Stimulated activated CD4-positive, alpha-beta T cell treated with anti-CD3 and anti-CD28 coated beads, Interleukin-4, amount 100 ng/mL, for 4 hours (primary cell): ENCODE results near the gene TYW1B.
"Not testable (repeated sequence)": the region's sequence is repeated elsewhere in the genome, so short reads cannot be mapped to it uniquely, and the experiment has no call there.

Experiments used
- DNase-seq, 2 experiments: peaks; one replicate each; pipeline ENCODE4 v3.0.0-alpha.2; 2020

TYW1B gene, protein sequence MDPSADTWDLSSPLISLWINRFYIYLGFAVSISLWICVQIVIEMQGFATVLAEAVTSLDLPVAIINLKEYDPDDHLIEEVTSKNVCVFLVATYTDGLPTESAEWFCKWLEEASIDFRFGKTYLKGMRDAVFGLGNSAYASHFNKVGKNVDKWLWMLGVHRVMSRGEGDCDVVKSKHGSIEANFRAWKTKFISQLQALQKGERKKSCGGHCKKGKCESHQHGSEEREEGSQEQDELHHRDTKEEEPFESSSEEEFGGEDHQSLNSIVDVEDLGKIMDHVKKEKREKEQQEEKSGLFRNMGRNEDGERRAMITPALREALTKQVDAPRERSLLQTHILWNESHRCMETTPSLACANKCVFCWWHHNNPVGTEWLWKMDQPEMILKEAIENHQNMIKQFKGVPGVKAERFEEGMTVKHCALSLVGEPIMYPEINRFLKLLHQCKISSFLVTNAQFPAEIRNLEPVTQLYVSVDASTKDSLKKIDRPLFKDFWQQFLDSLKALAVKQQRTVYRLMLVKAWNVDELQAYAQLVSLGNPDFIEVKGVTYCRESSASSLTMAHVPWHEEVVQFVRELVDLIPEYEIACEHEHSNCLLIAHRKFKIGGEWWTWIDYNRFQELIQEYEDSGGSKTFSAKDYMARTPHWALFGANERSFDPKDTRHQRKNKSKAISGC

DNA sequence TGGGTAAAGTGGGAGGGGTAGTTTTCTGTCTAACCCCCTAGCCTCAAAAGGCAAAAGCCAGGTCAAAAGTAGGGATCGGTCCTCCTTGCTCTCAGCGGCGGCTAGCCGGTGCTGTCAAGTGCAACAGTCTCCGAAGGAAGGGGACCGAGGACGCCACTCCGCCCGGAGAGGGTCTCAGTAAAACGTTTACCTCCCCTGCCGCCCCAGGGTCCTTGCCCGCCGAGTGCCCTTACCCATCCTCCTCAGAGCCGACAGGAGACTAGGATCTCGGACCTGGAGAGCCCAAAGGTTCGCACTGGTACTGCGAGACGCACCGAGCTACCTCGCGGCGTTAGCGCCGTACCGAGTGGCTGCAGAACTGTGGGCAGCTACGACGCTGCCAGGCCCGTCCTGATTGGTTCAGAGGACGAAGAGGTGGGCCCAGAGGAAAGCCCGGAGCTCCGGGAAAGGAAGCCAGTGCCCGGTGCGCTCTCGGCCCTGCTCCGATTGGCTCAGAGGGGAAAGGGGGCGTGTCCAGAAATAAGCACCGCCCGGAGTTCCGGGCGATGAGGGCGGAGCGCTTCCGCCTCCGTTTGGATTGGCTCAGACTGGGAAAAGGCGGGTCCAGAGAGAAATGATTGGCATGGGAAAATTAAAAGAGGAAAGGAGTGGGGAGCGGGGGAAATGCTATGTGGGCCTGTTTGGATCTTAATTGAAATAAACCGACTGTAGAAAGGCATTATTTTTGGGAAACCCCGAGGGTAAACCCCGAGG lies at the start of gene TYW1B:
Gene TYW1B, minus strand, starts transcription at position 362 of the 753 bp plus-strand sequence. Its CDS starts 125 bp downstream, at position 237.
- DNase-seq = peak; percentile 92 to 97

DNA sequence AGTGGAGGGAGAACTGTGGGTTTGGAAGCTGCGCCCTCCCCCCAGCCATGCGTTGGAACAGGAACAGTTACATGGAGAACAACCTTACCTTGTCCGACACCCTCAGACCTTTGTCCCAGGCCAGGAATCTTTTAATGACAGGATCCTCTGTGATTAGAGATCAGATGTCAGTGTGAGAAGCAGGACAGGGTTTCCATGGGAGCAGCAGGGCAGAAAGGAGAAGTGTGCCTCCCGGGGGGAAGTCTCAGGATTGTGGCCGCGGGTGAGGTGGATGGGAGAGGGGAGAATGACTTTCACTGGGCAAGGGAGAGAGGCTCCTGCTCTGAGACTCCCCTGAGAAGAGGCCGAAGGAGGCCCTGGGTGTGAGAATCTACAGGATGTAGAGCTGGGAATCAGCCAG lies 39.6 kb upstream of the TYW1B start:
- DNase-seq = not testable (repeated sequence)

- not testable (repeated sequence) for DNase-seq
Measured at GRCh38 chr7:72858846-72859400, 30.9 kb upstream of the TYW1B start.

- DNase-seq = not testable (repeated sequence)
Measured at GRCh38 chr7:72857925-72858324, 29.9 kb upstream of the TYW1B start.

- DNase-seq = not testable (repeated sequence)
Measured at GRCh38 chr7:72855261-72855660, 27.3 kb upstream of the TYW1B start.

DNA sequence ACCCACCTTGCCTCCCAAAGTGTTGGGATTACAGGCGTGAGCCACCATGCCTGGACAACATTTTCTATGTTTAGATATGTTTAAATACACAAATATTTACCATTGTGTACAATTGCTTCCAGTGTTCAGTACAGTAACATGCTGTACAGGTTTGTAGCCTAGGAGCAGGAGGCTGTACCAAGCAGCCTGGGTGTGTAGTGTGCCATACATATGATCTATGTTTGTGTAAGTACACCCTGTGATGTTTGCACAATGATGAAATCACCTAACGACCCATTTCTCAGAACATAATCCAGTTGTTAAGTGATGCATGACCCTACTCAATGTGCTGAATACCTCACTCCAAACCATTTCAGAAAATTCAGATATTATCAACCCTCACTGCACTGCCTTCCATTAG lies 24.9 kb upstream of the TYW1B start:
- DNase-seq = not testable (repeated sequence)

DNA sequence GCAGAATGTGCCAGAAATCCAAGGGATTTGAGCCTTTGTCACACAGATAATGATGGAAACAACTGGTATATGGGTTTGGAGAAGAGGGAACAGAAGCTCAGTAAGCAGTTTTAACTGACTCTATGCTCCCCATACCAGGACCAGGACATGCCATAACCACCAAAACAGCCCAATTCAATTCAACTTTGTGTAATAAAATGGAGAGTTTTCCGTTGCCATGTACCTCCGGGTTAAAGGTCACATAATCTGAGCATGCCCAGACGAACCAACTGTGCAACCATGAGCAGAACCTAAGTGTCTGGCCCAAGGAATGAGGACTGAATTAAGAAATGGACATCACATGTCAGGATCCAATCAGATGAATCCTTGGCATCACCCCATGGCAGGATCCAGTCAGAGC lies 22.7 kb upstream of the TYW1B start:
- not testable (repeated sequence) for DNase-seq

DNA sequence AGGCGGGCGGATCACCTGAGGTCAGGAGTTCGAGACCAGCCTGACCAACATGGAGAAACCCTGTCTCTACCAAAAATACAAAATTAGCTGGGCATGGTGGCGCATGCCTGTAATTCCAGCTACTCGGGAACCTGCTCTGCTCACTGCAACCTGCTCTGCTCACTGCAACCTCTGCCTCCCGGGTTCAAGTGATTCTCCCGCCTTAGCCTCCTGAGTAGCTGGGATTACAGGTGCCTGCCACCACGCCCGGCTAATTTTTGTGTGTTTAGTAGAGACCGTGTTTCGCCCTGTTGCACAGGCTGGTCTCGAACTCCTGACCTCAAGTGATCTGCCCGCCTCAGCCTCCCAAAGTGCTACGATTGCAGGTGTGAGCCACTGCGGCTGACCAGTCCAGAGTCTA lies 16.1 kb upstream of the TYW1B start:
- not testable (repeated sequence) for DNase-seq

DNA sequence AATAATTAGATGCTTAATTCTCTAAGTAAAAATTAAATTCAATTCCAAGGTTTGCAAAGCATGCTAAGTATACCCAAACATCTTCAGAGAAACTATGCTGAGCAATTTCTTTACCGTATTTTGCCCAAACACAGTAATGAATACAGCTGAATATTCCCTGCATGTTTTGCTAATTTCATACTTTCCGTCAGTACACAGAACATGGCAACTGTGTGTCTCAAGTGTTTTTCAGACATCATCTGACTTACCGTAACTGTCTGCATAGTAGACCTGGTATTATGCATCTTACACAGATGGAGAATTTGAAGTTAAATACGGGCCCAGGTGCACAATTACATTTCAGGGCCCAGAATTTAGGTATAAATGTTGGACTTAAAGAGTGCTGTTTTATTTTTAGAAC lies 15.2 kb upstream of the TYW1B start:
- DNase-seq = not testable (repeated sequence)

DNA sequence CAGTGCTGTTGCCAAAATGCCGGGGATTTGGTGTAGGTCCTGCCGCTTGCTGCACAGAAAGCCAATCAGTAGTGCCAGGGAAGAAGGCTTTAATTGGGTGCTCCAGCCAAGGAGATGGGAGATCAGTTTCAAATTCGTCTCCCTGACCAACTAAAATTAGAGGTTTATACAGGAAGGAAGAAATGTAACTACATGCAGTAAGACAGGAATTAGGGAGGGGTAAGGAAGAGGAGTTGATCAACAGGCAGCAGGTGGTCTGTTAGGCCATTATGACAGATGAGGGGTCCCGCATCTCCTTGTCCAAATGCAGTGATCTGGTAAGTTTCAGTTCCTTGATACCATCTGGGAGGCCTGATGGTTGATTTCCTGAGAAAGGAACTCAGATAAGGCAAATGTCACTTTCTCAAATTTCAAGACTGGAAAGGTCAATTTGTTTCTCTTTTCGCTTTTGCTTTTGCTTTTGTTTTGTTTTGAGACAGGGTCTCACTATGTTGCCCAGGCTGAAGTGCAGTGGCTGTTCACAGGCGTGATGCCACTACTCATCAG lies 13.0 kb upstream of the TYW1B start:
- not testable (repeated sequence) for DNase-seq

DNA sequence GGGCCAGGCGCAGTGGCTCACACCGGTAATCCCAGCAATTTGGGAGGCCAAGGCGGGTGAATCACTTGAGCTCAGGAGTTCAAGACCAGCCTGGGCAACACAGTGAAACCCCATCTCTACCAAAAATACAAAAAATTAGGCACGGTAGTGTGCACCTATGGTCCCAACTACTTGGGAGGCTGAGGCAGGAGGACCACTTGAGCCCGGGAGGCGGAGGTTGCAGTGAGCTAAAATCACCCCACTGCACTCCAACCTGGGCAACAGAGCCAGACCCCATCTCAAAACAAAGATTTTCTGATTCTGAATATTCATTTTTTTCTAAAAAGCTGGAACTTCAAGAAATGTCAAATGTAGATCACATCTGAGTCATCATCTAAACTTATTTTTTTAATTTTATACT lies 10.3 kb upstream of the TYW1B start:
- not testable (repeated sequence) for DNase-seq

DNA sequence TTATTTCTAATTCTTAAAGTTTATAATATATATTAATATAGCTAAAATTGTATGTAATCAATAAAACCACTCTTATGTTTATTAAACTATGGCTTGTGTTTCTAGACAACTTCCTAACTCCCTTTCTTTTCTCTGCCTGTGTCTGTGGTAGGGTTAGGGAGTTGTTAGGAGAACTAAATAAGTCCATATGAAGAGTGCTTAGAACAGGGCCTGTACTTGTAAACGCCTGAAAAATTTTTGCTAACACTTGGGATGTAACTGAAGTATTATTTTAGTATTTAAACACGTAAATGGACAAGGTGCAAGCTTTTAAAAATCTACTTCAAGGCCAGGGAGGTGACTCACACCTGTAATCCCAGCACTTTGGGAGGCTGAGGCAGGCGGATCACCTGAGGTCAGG lies 9.3 kb upstream of the TYW1B start:
- not testable (repeated sequence) for DNase-seq

GRCh38 chr7:72830567-72830966 lies 2.6 kb upstream of the TYW1B start:
- not testable (repeated sequence) for DNase-seq

DNA sequence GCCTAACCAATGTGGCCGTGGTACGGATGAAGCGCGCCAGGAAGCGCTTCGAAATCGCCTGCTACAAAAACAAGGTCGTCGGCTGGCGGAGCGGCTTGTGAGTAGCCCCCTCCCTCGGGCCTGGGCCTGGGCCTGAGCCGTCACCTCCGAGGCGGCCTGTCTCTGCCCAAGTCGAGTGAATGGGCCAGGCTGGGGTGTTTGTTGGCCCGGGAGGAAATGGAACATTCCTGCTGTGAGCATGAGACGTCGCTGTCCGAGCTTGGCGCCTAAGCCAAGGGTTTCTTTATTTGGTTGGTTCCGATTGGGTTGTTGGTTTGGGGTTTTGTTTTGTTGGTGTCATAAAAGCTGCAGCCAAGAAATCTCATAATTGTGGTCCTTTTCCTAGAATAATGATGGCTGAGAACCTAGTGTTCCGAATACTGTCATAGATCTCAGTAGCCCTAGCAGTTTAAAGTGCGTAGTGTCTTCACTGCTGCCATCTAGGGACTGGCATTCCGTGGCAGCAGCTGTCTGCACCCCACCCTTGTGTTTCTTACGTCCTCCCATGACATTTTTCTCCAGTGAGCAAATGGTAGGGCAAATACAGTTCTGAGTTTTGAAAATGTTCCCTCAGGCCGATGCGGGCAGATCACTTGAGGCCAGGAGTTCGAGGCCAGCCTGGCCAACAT lies 1.8 kb upstream of the TYW1B start:
- peak; percentile 5 to 45 for DNase-seq

DNA sequence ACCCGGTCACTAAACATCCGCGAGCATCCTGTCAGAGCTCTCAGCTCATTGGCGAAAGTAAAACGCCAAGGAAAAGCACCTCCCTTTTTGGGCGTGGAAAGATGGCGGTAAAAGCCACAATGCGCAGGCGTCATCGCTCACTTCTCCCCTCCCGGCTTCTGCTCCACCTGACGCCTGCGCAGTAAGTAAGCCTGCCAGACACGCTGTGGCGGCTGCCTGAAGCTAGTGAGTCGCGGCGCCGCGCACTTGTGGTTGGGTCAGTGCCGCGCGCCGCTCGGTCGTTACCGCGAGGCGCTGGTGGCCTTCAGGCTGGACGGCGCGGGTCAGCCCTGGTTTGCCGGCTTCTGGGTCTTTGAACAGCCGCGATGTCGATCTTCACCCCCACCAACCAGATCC lies 1.3 kb upstream of the TYW1B start:
- DNase-seq = peak; percentile 91 to 97

- DNase-seq = not testable (repeated sequence)
Measured at GRCh38 chr7:72823765-72824732, 4.0 kb downstream of the TYW1B start.

- DNase-seq = not testable (repeated sequence)
Measured at GRCh38 chr7:72822497-72822896, 5.5 kb downstream of the TYW1B start.

DNA sequence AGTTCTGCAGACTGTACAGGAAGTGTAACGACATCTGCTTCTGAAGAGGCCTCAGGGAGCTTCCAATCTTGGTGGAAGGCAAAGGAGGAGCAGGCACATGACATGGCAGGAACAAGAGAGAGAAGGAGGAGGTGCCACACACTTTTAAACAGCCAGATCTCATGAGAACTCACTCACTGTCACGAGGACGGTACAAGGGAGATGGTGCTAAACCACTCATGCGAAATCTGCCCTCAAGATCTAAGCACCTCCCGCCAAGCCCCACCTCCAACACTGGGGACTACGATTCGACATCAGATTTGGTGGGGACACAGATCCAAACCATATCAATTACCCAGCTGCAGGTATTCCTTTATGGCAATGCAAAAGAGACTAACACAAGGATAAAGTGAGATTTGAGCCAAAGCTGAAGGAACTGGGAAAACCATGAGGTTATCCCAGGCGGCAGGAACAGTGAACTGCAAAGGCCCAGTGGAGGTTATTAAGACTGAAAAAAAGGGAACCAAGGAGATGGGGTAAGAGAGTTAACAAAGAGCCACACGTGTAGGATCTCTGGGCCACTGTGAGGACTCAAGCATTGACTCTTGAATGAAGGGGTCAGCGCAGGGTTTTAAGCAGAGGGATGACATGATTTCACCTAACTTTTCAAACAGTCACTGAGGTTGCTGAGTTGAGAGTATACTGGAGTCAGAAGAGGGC lies 9.2 kb downstream of the TYW1B start:
- DNase-seq = not testable (repeated sequence)

GRCh38 chr7:72817661-72818060 lies 10.3 kb downstream of the TYW1B start:
- not testable (repeated sequence) for DNase-seq
